Naive thymus-derived CD8-positive, alpha-beta T cell (primary cell): ENCODE results near the gene CMTR1. TPM values are rescaled to one million over a fixed set of nuclear protein-coding genes. Genes with fewer than 3 reads are reported as not detected.

Source experiments
- ATAC-seq, 2 donors: fragments of 150-1000 bp; cut with Tn5 transposase in 1 of 2; sonication (Bioruptor Pico), chemical (Tn5 transposase) in 1 of 2; 1 replicate in 1 of 2; 2 replicates in 1 of 2; pipeline ENCODE4 v1.10.0; 2021; ENCODE audit warnings: mild to moderate bottlenecking in 2 of 2, moderate library complexity in 2 of 2
- POLR2A ChIA-PET: fragments of 350-600 bp; sonication (Branson Sonifier 250); formaldehyde crosslinking; loops from one replicate; lab custom pipeline; 2021; ENCODE audit warnings: antibody characterized with exemption; lab: Charles Lee
- DNase-seq, 10 donors: peaks; one replicate each; pipeline versions ENCODE4 v3.0.0 to v3.0.0-alpha.2; 2020 to 2022
- H3K27ac Mint-ChIP-seq, 10 donors: one replicate each; pipeline ENCODE4 v1.8.0; 2020 to 2022; ENCODE audit warnings: mild to moderate bottlenecking in 10 of 10, mixed read lengths in 10 of 10, moderate library complexity in 4 of 10, inconsistent platforms in 1 of 10
- H3K27me3 Mint-ChIP-seq, 5 donors: one replicate each; pipeline ENCODE4 v1.8.0; 2021 to 2022; ENCODE audit warnings: mixed read lengths in 5 of 5
- H3K36me3 Mint-ChIP-seq, 3 donors: one replicate each; pipeline ENCODE4 v1.8.0; 2020 to 2022; ENCODE audit warnings: mixed read lengths in 3 of 3, mild to moderate bottlenecking in 2 of 3, inconsistent platforms in 1 of 3
- H3K4me1 Mint-ChIP-seq, 4 donors: one replicate each; pipeline ENCODE4 v1.8.0; 2021 to 2022; ENCODE audit warnings: mixed read lengths in 4 of 4
- H3K4me3 Mint-ChIP-seq, 10 donors: one replicate each; pipeline ENCODE4 v1.8.0; 2020 to 2022; ENCODE audit warnings: mild to moderate bottlenecking in 10 of 10, mixed read lengths in 10 of 10, moderate library complexity in 6 of 10, inconsistent platforms in 1 of 10
- H3K9me3 Mint-ChIP-seq, 9 donors: one replicate each; pipeline ENCODE4 v1.8.0; 2020 to 2022; ENCODE audit warnings: mixed read lengths in 9 of 9, mild to moderate bottlenecking in 3 of 9, inconsistent platforms in 1 of 9, moderate library complexity in 1 of 9
- polyA plus RNA-seq, 3 donors: library from polyadenylated mRNA; unstranded; fragments of 300-500 nt; fragmentation: Illumina TruSeq; gene quantifications; one replicate each; pipeline ENCODE4 v1.2.3, GENCODE V29; 2021
- total RNA-seq, 8 experiments: library from RNA in 2 of 8; stranded (reverse) in 2 of 8; gene quantifications; one replicate each; pipeline ENCODE4 v1.2.3 and lab custom pipeline; 2021 to 2026

Gene CMTR1
- total and polyA plus RNA-seq, 5 experiments from 2014 or later, result 19.2 to 66.8 (median 28.0) TPM

GRCh38 chr6:37481711-37482605 is 48.9 kb downstream of the CMTR1 start:
- POLR2A ChIA-PET, result no interaction called here
- peaks cover 0 to 48% (median 0%) of the 10 kb centered on the region in 3 donors for H3K36me3 Mint-ChIP-seq
- H3K4me3 Mint-ChIP-seq, result no peak overlapping the region
- H3K27ac Mint-ChIP-seq, result peak overlapping the region in 2 of 10 donors; percentile 41 to 42
- H3K9me3 Mint-ChIP-seq, result no peaks in the 10 kb centered on the region
- DNase-seq, result no peak
- H3K4me1 Mint-ChIP-seq, result peaks cover 0 to 8% (median 3%) of the 10 kb centered on the region in 4 donors
- no peaks in the 10 kb centered on the region for H3K27me3 Mint-ChIP-seq
- ATAC-seq, result no peak

GRCh38 chr6:37482606-37483251 is 49.7 kb downstream of the CMTR1 start:
- Mint-ChIP-seq H3K4me3 (no peak overlapping the region), H3K27me3 (no peaks in the 10 kb centered on the region), H3K4me1 (peaks cover 0 to 10% (median 6%) of the 10 kb centered on the region in 4 donors), H3K27ac (peak overlapping the region in 2 of 10 donors; percentile 42 to 53), H3K9me3 (no peaks in the 10 kb centered on the region), H3K36me3 (peaks cover 0 to 40% (median 0%) of the 10 kb centered on the region in 3 donors)
- POLR2A ChIA-PET, result no interaction called here
- no peak for DNase-seq
- ATAC-seq, result no peak

- Mint-ChIP-seq H3K36me3 (peaks cover 0 to 36% (median 0%) of the 10 kb centered on the region in 3 donors), H3K4me1 (peaks cover 6 to 17% (median 12%) of the 10 kb centered on the region in 4 donors), H3K4me3 (no peak overlapping the region), H3K9me3 (no peaks in the 10 kb centered on the region), H3K27ac (peak overlapping the region in 1 of 10 donors; percentile 4), H3K27me3 (no peaks in the 10 kb centered on the region)
- POLR2A ChIA-PET, result no interaction called here
- ATAC-seq (no peak), DNase-seq (no peak)
Observed at GRCh38 chr6:37483252-37483901, 50.4 kb downstream of the CMTR1 start.

- no peak overlapping the region for H3K4me3 Mint-ChIP-seq
- peak; percentile 88 to 93 for ATAC-seq
Observed at GRCh38 chr6:37483917-37484785, 51.1 kb downstream of the CMTR1 start.

GRCh38 chr6:37484786-37485170 is 51.8 kb downstream of the CMTR1 start:
- DNase-seq (no peak), ATAC-seq (no peak)
- Mint-ChIP-seq H3K4me1 (peaks cover 20 to 29% (median 22%) of the 10 kb centered on the region in 4 donors), H3K36me3 (peaks cover 0 to 24% (median 0%) of the 10 kb centered on the region in 3 donors), H3K27me3 (no peaks in the 10 kb centered on the region), H3K27ac (peak overlapping the region in 1 of 10 donors; percentile 35), H3K4me3 (no peak overlapping the region), H3K9me3 (no peaks in the 10 kb centered on the region)
- POLR2A ChIA-PET, result interaction anchor here (1.0 to 1.4 kb wide), 3 partner anchors 31 to 81 kb away, joined by 4 to 5 read pairs (median 4); no protein-coding TSS in a partner anchor

More at GRCh38 chr6:37483917-37484785, 51.1 kb downstream of the CMTR1 start:
- peaks cover 14 to 24% (median 18%) of the 10 kb centered on the region in 4 donors for H3K4me1 Mint-ChIP-seq
- peak; percentile 64 to 86 (median 78) for DNase-seq
- no peaks in the 10 kb centered on the region for H3K27me3 Mint-ChIP-seq
- peaks cover 0 to 28% (median 0%) of the 10 kb centered on the region in 3 donors for H3K36me3 Mint-ChIP-seq
- no peaks in the 10 kb centered on the region for H3K9me3 Mint-ChIP-seq
- POLR2A ChIA-PET, result interaction anchor here (1.0 to 1.4 kb wide), 3 partner anchors 32 to 81 kb away, joined by 4 to 5 read pairs (median 4); no protein-coding TSS in a partner anchor
- peak overlapping the region in 2 of 10 donors; percentile 4 to 35 for H3K27ac Mint-ChIP-seq

GRCh38 chr6:37485291-37485702 is 52.3 kb downstream of the CMTR1 start:
- Mint-ChIP-seq H3K27ac (peak overlapping the region in 5 of 10 donors; percentile 6 to 69 (median 52)), H3K4me3 (no peak overlapping the region), H3K9me3 (no peaks in the 10 kb centered on the region), H3K27me3 (no peaks in the 10 kb centered on the region), H3K36me3 (peaks cover 0 to 23% (median 0%) of the 10 kb centered on the region in 3 donors), H3K4me1 (peaks cover 26 to 35% (median 28%) of the 10 kb centered on the region in 4 donors)
- no peak for ATAC-seq
- no peak for DNase-seq
- POLR2A ChIA-PET, result interaction anchor here (1.0 to 1.4 kb wide), 3 partner anchors 31 to 80 kb away, joined by 4 to 5 read pairs (median 4); no protein-coding TSS in a partner anchor

- Mint-ChIP-seq H3K27ac (peak overlapping the region in 8 of 10 donors; percentile 14 to 84 (median 70)), H3K36me3 (peaks cover 0 to 15% (median 0%) of the 10 kb centered on the region in 3 donors), H3K4me3 (no peak overlapping the region), H3K4me1 (peaks cover 31 to 44% (median 33%) of the 10 kb centered on the region in 4 donors), H3K27me3 (no peaks in the 10 kb centered on the region), H3K9me3 (no peaks in the 10 kb centered on the region)
- DNase-seq (no peak), ATAC-seq (no peak)
- POLR2A ChIA-PET, result interaction anchor here (3.2 kb wide), 1 partner anchor 30 kb away, joined by 15 read pairs; no protein-coding TSS in a partner anchor
Observed at GRCh38 chr6:37486121-37486839, 53.3 kb downstream of the CMTR1 start.

- ATAC-seq (no peak), DNase-seq (no peak)
- Mint-ChIP-seq H3K27me3 (no peaks in the 10 kb centered on the region), H3K4me1 (peaks cover 36 to 58% (median 44%) of the 10 kb centered on the region in 4 donors), H3K9me3 (no peaks in the 10 kb centered on the region), H3K4me3 (peak overlapping the region in 1 of 10 donors; percentile 10), H3K27ac (peak overlapping the region; percentile 58 to 93 (median 75)), H3K36me3 (peaks cover 0 to 5% (median 0%) of the 10 kb centered on the region in 3 donors)
- POLR2A ChIA-PET, result interaction anchor here (0.6 to 3.2 kb wide), 4 partner anchors 10 to 210 kb away, joined by 3 to 15 read pairs (median 4); partner anchors contain the start of gene MDGA1
Observed at GRCh38 chr6:37487591-37488380, 54.8 kb downstream of the CMTR1 start.

GRCh38 chr6:37488476-37488875 is 55.5 kb downstream of the CMTR1 start:
- ATAC-seq (peak; percentile 15 to 32), DNase-seq (peak in 1 of 10 donors; percentile 28)
- Mint-ChIP-seq H3K27ac (peak overlapping the region; percentile 70 to 100 (median 81)), H3K9me3 (no peaks in the 10 kb centered on the region), H3K4me3 (peak overlapping the region in 2 of 10 donors; percentile 10 to 86), H3K4me1 (peaks cover 36 to 58% (median 44%) of the 10 kb centered on the region in 4 donors), H3K27me3 (no peaks in the 10 kb centered on the region), H3K36me3 (no peaks in the 10 kb centered on the region)
- POLR2A ChIA-PET, result interaction anchor here (0.6 to 3.2 kb wide), 3 partner anchors 10 to 48 kb away, joined by 3 to 15 read pairs (median 4); no protein-coding TSS in a partner anchor
